HepG2 (cell line): Measurements from ENCODE around the gene WDR81. TPM values are rescaled to one million over a fixed set of nuclear protein-coding genes. Genes with fewer than 3 reads are reported as not detected.

ENCODE experiments used
- KDM3A ChIP-seq: IDR thresholded peaks from 2 replicates; pipeline ENCODE4 v1.6.1; 2018; ENCODE audit warnings: low read depth, missing compliant biosample characterization
- SAFB2 ChIP-seq: sonication (generic); formaldehyde crosslinking; IDR thresholded peaks from 2 replicates; pipeline ENCODE4 v1.5.1; 2020; ENCODE audit warnings: missing genetic modification reagents, low read depth, mild to moderate bottlenecking, borderline replicate concordance
- ZBTB33 ChIP-seq: sonication (generic); formaldehyde crosslinking; IDR thresholded peaks from 2 replicates; pipeline ENCODE4 v1.4.0; 2020; ENCODE audit warnings: missing genetic modification reagents
- ZIK1 ChIP-seq: sonication (generic); formaldehyde crosslinking; IDR thresholded peaks from 2 replicates; pipeline ENCODE4 v1.5.0; 2020; ENCODE audit warnings: mild to moderate bottlenecking, low read depth, missing genetic modification reagents, borderline replicate concordance
- ZNF317 ChIP-seq: sonication (generic); formaldehyde crosslinking; IDR thresholded peaks from 2 replicates; pipeline ENCODE4 v1.5.0; 2020; ENCODE audit warnings: mild to moderate bottlenecking, missing genetic modification reagents
- ZNF574 ChIP-seq: sonication (generic); formaldehyde crosslinking; IDR thresholded peaks from 2 replicates; pipeline ENCODE4 v1.4.0; 2020; ENCODE audit warnings: missing genetic modification reagents
- ZNF687 ChIP-seq: sonication (generic); formaldehyde crosslinking; IDR thresholded peaks from 2 replicates; pipeline ENCODE4 v1.5.1; 2020; ENCODE audit warnings: mild to moderate bottlenecking, missing genetic modification reagents, moderate library complexity
- ZNF878 ChIP-seq: sonication (generic); formaldehyde crosslinking; IDR thresholded peaks from 2 replicates; pipeline ENCODE4 v1.8.1; 2023; ENCODE audit warnings: mild to moderate bottlenecking, missing genetic modification reagents, moderate library complexity
- polyA plus RNA-seq, 8 experiments: library from polyadenylated mRNA; depleted of rRNA in 3 of 8; stranded (reverse) in 7 of 8; unstranded in 1 of 8; fragments of >200 nt; fragmentation: Illumina TruSeq in 4 of 8; extraction: Trizol in 4 of 8; gene quantifications; 2 replicates each; pipeline versions ENCODE4 v1.2.1 to v1.2.3, GENCODE V29; 2011 to 2016; ENCODE audit warnings: low read depth in 4 of 8, missing spikeins in 1 of 8, mixed read lengths in 1 of 8; ENCODE audit not compliant: insufficient read depth in 1 of 8
- total RNA-seq, 5 experiments: library from RNA; depleted of rRNA; stranded (reverse); fragments of >200 nt; fragmentation: Illumina TruSeq; extraction: Trizol; gene quantifications; 2 replicates each; pipeline ENCODE4 v1.2.3, GENCODE V29; 2016; ENCODE audit warnings: low read depth in 1 of 5
- TF ChIP-seq, protein P1 (sequence below): sonication (generic); formaldehyde crosslinking; IDR thresholded peaks from 2 replicates; pipeline ENCODE4 v1.8.1; 2023; ENCODE audit warnings: missing genetic modification reagents, inconsistent platforms, borderline replicate concordance

Gene WDR81
- total and polyA plus RNA-seq, 2 of the 13 experiments (the other 11 are each of a cell fraction or from before 2014, with no cell fraction given): 9.1 to 16.7 TPM

DNA sequence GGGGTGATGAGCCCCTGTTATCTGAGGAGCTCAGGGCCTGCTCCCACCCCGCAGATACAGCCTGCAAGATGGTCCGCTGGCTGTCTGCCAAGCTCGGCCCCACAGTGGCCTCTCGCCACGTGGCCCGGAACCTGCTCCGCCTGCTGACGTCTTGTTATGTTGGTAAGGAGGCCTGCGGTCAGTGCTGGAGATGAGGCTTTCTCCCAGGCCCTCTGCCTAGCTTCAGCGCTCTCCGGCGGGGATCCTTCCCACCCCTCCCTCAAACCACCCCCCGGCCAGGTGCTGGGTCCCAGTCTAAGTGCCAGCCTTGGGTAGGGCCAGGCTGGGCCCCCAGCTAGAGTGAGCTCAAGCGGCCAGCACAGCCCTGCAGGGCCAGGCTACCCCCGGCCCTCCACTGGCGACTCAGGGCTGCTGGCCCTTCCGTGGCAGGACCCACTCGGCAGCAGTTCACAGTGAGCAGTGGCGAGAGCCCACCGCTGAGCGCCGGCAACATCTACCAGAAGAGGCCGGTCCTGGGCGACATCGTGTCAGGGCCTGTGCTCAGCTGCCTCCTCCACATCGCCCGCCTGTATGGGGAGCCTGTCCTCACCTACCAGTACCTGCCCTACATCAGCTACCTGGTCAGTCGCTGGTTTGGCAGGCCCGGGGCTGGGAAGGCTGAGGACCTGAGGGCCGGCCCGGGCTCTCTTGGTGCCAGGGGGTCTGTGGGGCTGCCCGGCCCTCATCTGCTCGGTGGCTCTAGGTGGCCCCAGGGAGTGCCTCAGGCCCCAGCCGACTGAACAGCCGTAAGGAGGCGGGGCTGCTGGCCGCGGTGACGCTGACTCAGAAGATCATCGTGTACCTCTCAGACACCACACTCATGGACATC is 6.1 kb downstream of the WDR81 start (continued):
- TF ChIP-seq ZNF574 (CRISPR knock-in tag): no peak
- peak; percentile 19; the same call in 1 of the 2 replicates for TF ChIP-seq ZNF687 (CRISPR knock-in tag)
- no peak for TF ChIP-seq SAFB2 (CRISPR knock-in tag)
- TF ChIP-seq ZNF878: no peak
- TF ChIP-seq ZIK1 (CRISPR knock-in tag): no peak
- no peak for TF ChIP-seq ZNF317 (CRISPR knock-in tag)
- peak; percentile 86 for TF ChIP-seq ZBTB33 (CRISPR knock-in tag)
- no peak for TF ChIP-seq KDM3A
- TF ChIP-seq, protein P1, sequence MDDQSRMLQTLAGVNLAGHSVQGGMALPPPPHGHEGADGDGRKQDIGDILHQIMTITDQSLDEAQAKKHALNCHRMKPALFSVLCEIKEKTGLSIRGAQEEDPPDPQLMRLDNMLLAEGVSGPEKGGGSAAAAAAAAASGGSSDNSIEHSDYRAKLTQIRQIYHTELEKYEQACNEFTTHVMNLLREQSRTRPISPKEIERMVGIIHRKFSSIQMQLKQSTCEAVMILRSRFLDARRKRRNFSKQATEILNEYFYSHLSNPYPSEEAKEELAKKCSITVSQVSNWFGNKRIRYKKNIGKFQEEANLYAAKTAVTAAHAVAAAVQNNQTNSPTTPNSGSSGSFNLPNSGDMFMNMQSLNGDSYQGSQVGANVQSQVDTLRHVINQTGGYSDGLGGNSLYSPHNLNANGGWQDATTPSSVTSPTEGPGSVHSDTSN: no peak
